ENCODE results near the gene NSMF. TPM values are rescaled to one million over a fixed set of nuclear protein-coding genes. Genes with fewer than 3 reads are reported as not detected.

The NSMF gene
- total and polyA plus RNA-seq, 2 of the 4 experiments (the other 2 are of a cell fraction), result 7.7 to 40.9 TPM

DNA sequence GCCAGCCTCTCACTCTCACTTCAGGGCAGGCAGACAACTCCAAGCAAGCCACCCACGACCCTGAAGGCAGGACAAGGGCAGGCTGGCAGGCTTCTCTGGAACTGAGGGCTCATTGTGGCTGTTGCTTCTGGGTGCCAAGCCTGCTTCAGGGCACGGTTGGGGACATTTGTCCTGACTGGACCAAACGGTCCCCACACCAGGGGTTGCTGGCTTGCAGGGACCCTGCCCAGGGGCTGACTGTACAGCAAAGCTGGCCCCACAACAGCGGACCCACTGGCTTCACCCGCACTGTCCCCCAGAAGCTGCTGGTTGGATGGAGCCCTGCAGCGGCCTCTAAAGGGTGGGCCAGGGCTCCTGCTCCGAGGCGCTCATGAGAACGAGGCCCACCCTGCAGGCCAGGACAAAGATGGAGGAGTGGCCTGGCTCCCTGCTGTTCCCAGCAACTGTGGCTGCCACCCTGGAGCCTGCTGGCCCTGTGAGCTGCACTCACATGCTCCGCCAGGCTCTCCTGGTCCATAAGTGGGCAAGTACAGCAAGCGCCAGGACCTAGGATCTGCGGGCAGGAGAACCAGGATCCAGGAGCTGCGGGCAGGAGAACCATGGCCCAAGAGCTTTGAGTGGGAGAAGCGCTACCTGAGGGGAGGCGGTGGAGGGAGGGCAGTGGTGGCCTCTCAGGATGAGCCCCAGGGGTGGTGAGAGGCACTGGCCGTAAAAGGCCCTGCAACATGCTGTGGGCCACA, 34.4 kb upstream of the NSMF start:
- WGBS, 2 experiments (ENCODE audit: extremely low coverage in 2 of 2, insufficient read length in 1 of 2), result 88% methylated on average over 10 of the region's 16 CpGs; no CpG with 5 or more reads in 1 of the 2 experiments
- H3K14ac ChIP-seq (replicated peaks; ENCODE audit: low read depth, low read length), result no peak overlapping the region
- H4K20me1 ChIP-seq (ENCODE audit: insufficient read depth, low read length), result no peaks in the 10 kb centered on the region
- H3K79me1 ChIP-seq (ENCODE audit: low read depth in 1 of 2, low read length in 2 of 2), result no peaks in the 10 kb centered on the region
- no TSS peak for BruUV-seq (replicated peaks)
- H2AK5ac ChIP-seq (ENCODE audit: low read depth, low read length), result no peak overlapping the region
- H4K5ac ChIP-seq (ENCODE audit: low read depth, low read length), result no peak overlapping the region
- no peak overlapping the region for H2BK5ac ChIP-seq (ENCODE audit: low read depth, low read length, poor library complexity, severe bottlenecking)
- H3K4me3 ChIP-seq (ENCODE audit: insufficient read depth, low read depth, low read length), result no peak overlapping the region
- no peaks in the 10 kb centered on the region for H3K36me3 ChIP-seq (ENCODE audit: control insufficient read depth, insufficient read depth, low read length)
- no peak overlapping the region for H4K8ac ChIP-seq (ENCODE audit: low read depth in 2 of 2, low read length in 2 of 2)
- H3K56ac ChIP-seq (ENCODE audit: extremely low read depth, insufficient read depth, low read length), result no peak overlapping the region
- no peak overlapping the region for H3K27ac ChIP-seq (ENCODE audit: insufficient read depth, low read length)
- no peak overlapping the region for H3K23ac ChIP-seq (ENCODE audit: low read depth, low read length)
- H2BK15ac ChIP-seq (ENCODE audit: low read depth, low read length), result no peak overlapping the region
- H3K18ac ChIP-seq (ENCODE audit: low read depth, low read length), result no peak overlapping the region
- H3K4me1 ChIP-seq (ENCODE audit: control insufficient read depth, insufficient read depth, low read length), result no peaks in the 10 kb centered on the region
- H3K4ac ChIP-seq (ENCODE audit: low read depth, low read length), result no peak overlapping the region
- in situ Hi-C loops (cut with MboI; ENCODE audit: low sequenced_read_pairs), result no loop called here
- ChIA-PET CTCF (no interaction called here), POLR2A (ENCODE audit: unreplicated experiment) (no interaction called here)
- no peak overlapping the region for H3K4me2 ChIP-seq (ENCODE audit: low read depth, low read length)
- H2AK9ac ChIP-seq (replicated peaks; ENCODE audit: low read depth, low read length, poor library complexity), result no peak overlapping the region
- no peak for DNase-seq
- peaks cover 4% of the 10 kb centered on the region; the same call in 1 of the 2 replicates for H3K9me3 ChIP-seq (ENCODE audit: control insufficient read depth, insufficient read depth, low read length)
- TF ChIP-seq MAFK (IDR thresholded peaks at IDR 0.05; ENCODE audit: low read depth, low read length), result no peak
- H2BK120ac ChIP-seq (ENCODE audit: low read depth, low read length), result no peak overlapping the region
- H3K9ac ChIP-seq (ENCODE audit: low read depth, low read length), result no peak overlapping the region
- dilution Hi-C loops (cut with HindIII; ENCODE audit: low sequenced_read_pairs, unreplicated experiment), result no loop called here
- intact Hi-C loops (cut with micrococcal nuclease), result no loop called here
- ATAC-seq (ENCODE audit: low read depth), result no peak
- H3K27me3 ChIP-seq (ENCODE audit: control insufficient read depth, insufficient read depth, low read length), result peaks cover 15% of the 10 kb centered on the region
- H2AFZ ChIP-seq (replicated peaks; ENCODE audit: low read length, poor library complexity), result no peak overlapping the region
- no peak overlapping the region for H2BK20ac ChIP-seq (ENCODE audit: low read depth, low read length)
- no peaks in the 10 kb centered on the region; the same call in 1 of the 2 replicates for H3K9me1 ChIP-seq (ENCODE audit: insufficient read depth, low read length)
- H4K91ac ChIP-seq (ENCODE audit: insufficient read depth, low read depth, low read length), result no peak overlapping the region

Data from IMR-90 (cell line).